Astrocyte of the cerebellum (primary cell): Measurements from ENCODE around the gene GMDS.

Source experiments
- DNase-seq: peaks from one replicate; pipeline ENCODE4 v3.0.0-alpha.2; 2011; ENCODE audit warnings: low read depth
- H3K4me3 ChIP-seq: 2 replicates; pipeline ENCODE4 v1.5.1; 2011; ENCODE audit warnings: mild to moderate bottlenecking, low read depth, low read length, moderate library complexity
- CTCF ChIP-seq: IDR thresholded peaks from 2 replicates; pipeline ENCODE4 v1.5.1; 2012; ENCODE audit warnings: low read length, low read depth, moderate library complexity, mild to moderate bottlenecking; ENCODE audit errors: missing control alignments
- in situ Hi-C: cut with HindIII; loops from 2 replicates; pipeline ENCODE4 v1.10.0; 2017; ENCODE audit warnings: low sequenced_read_pairs

The GMDS gene

GRCh38 chr6:2020909-2021308 lies 224.5 kb downstream of the GMDS start:
- no peak overlapping the region for H3K4me3 ChIP-seq
- in situ Hi-C loops: no loop called here
- DNase-seq: peak; percentile 28
- no peak for TF ChIP-seq CTCF

DNA sequence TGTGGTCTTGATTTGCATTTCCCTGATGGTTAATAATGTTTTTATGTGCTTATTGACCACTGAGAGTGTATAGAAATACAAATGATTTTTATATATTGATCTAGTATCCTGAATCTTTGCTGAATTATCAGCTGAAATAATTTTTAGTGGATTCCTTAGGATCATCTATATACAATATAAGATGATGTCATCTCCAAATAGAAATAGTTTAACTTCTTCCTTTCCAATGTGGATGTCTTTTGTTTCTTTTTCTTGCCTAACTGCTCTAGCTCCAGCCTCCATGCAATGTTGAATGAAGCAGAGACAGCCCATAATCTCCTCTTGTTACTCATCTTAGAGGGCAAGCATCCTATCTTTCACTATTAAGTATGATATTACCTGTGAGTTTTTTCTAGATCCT lies 226.4 kb downstream of the GMDS start:
- in situ Hi-C loops: no loop called here
- DNase-seq: no peak
- no peak for TF ChIP-seq CTCF
- H3K4me3 ChIP-seq: no peak overlapping the region

DNA sequence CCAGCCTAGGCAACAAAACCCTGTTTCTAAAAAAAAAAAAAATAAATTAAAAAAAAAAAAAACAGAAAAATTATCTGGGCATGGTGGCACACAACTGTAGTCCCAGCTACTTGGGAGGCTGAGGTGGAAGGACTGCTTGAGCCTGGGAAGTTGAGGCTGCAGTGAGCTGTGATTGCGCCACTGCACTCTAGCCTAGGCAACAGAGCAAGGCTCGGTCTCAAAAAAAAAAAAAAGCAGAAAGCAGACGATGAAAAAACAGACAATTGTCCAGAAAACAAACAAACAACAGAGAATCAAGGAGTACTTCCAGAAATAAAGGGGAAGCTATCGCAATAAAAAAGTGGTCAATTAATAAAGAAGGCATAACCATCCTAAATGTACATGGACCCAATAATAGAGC lies 229.4 kb downstream of the GMDS start:
- DNase-seq: no peak
- no peak for TF ChIP-seq CTCF
- in situ Hi-C loops: no loop called here
- no peak overlapping the region for H3K4me3 ChIP-seq

GRCh38 chr6:2008383-2008976 lies 236.9 kb downstream of the GMDS start:
- TF ChIP-seq CTCF: no peak
- DNase-seq: no peak
- in situ Hi-C loops: no loop called here
- no peak overlapping the region for H3K4me3 ChIP-seq

GRCh38 chr6:2007165-2007564 lies 238.2 kb downstream of the GMDS start:
- in situ Hi-C loops: no loop called here
- no peak for DNase-seq

GRCh38 chr6:2004888-2005287 lies 240.5 kb downstream of the GMDS start:
- no peak for DNase-seq
- no peak overlapping the region for H3K4me3 ChIP-seq
- no peak for TF ChIP-seq CTCF
- in situ Hi-C loops: no loop called here

More at GRCh38 chr6:2007165-2007564, 238.2 kb downstream of the GMDS start:
- no peak for TF ChIP-seq CTCF
- no peak overlapping the region for H3K4me3 ChIP-seq
